GM12873 (cell line): ENCODE measurements around the gene RSBN1L.

ENCODE experiments used
- TF ChIP-seq, protein P1 (sequence below): IDR thresholded peaks from 2 replicates; pipeline ENCODE4 v1.5.1; 2012; ENCODE audit warnings: low read depth, mild to moderate bottlenecking, moderate library complexity, low read length, control low read depth; ENCODE audit not compliant: insufficient read depth; ENCODE audit errors: missing control alignments

Gene RSBN1L

GRCh38 chr7:77786018-77786417 lies 89.8 kb downstream of the RSBN1L start:
- TF ChIP-seq, protein P1, sequence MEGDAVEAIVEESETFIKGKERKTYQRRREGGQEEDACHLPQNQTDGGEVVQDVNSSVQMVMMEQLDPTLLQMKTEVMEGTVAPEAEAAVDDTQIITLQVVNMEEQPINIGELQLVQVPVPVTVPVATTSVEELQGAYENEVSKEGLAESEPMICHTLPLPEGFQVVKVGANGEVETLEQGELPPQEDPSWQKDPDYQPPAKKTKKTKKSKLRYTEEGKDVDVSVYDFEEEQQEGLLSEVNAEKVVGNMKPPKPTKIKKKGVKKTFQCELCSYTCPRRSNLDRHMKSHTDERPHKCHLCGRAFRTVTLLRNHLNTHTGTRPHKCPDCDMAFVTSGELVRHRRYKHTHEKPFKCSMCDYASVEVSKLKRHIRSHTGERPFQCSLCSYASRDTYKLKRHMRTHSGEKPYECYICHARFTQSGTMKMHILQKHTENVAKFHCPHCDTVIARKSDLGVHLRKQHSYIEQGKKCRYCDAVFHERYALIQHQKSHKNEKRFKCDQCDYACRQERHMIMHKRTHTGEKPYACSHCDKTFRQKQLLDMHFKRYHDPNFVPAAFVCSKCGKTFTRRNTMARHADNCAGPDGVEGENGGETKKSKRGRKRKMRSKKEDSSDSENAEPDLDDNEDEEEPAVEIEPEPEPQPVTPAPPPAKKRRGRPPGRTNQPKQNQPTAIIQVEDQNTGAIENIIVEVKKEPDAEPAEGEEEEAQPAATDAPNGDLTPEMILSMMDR: no peak

DNA sequence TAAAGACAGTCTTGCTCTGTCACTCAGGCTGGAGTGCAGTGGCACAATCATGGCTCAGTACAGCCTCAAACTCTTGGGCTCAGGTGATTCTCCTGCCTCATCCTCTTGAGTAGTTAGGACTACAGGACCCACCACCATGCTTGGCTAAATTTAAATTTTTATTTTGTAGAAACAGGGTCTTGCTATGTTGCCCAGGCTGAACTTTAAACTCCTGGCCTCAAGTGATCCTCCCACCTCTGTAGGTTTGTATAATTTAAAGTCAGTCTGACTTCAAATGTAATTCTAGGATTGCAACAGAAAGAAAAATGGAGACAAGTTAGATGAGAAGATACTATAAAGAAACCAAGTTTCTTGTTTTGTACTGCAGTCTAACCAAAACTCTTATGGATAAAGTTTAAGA lies 90.5 kb downstream of the RSBN1L start:
- TF ChIP-seq, protein P1: no peak

DNA sequence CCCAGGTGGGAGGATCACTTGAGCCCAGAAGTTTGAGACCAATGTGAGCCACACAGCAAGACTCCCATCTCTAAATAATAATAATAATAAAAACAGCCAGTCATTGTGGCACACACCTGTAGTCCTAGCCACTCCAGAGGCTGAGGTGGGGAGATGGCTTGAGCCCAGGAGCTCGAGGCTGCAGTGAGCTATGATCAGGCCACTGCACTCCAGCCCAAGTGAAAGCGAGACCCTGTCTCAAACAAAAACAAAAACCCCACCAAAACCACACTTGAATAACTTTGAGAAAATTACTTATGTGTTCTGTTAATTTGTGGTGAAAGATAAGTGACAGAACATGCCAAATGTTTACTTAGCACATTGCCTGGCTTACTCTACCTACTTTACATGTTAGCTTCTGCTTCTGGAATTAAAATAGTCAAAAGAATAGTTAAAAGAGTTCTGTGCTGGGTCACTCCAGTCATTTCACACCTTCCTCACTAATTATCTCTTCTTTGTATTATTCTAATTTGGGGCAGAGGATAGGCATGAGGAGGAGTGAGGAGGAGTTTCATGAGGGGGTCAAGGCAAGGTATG lies 92.2 kb downstream of the RSBN1L start:
- TF ChIP-seq, protein P1: no peak

- TF ChIP-seq, protein P1: no peak
These were observed 95.1 kb downstream of the RSBN1L start for GRCh38 chr7:77791336-77791735.

- TF ChIP-seq, protein P1: no peak
These were observed 95.7 kb downstream of the RSBN1L start for GRCh38 chr7:77791956-77792355.

DNA sequence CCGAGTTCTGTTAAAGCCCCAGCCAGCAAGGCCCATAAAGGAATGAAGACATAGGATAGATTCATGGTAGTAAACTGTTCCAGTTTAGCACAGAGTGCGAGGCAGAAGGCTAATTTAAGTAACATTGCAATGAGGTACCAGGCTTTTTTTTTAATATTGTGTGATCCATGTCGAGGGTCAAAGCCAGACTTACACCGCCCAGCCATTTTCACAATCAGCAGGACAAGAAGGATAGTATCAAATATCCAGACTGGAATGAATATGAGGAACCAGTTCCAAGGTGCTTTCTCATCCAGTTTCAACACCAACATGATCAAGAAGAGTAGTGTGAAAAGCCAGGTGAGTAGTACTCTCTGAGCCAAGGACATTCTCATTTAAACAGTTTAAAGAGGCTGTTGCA lies 97.7 kb downstream of the RSBN1L start:
- TF ChIP-seq, protein P1: no peak

DNA sequence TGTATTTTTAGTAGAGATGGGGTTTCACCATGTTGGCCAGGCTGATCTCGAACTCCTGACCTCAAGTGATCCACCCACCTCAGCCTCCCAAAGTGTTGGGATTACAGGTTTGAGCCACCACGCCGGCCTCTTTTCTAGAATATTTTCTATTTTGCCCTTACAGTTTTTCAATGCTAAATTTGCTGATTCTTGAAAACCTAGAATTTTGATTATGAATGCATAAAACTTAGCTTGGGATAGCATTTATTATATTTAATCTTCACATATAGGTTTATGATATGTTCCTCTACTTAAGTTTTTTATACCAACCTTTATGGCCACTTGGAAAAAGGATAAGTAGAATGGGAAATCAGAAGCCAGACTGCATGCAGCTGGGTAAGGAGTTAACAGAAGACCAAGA lies 99.8 kb downstream of the RSBN1L start:
- TF ChIP-seq, protein P1: no peak
